ENCODE measurements around the gene EPB41L2.

Gene EPB41L2

GRCh38 chr6:130797061-130797460 is 266.0 kb downstream of the EPB41L2 start:
- no peak for TF ChIP-seq CTCF (conservative IDR thresholded peaks at IDR 0.05; ENCODE audit: control insufficient read depth, insufficient read depth, low read depth, low read length)
- no peak for DNase-seq (ENCODE audit: low read depth)
- no peak overlapping the region for H3K4me3 ChIP-seq (ENCODE audit: control insufficient read depth, low read depth, low read length)

GRCh38 chr6:130796313-130796905 is 266.6 kb downstream of the EPB41L2 start:
- peak; percentile 81 for DNase-seq (ENCODE audit: low read depth)
- H3K4me3 ChIP-seq (ENCODE audit: control insufficient read depth, low read depth, low read length) = no peak overlapping the region
- no peak for TF ChIP-seq CTCF (conservative IDR thresholded peaks at IDR 0.05; ENCODE audit: control insufficient read depth, insufficient read depth, low read depth, low read length)

- H3K4me3 ChIP-seq (ENCODE audit: control insufficient read depth, low read depth, low read length) = no peak overlapping the region
- no peak for DNase-seq (ENCODE audit: low read depth)
- no peak for TF ChIP-seq CTCF (conservative IDR thresholded peaks at IDR 0.05; ENCODE audit: control insufficient read depth, insufficient read depth, low read depth, low read length)
Measured at GRCh38 chr6:130794738-130795137, 268.3 kb downstream of the EPB41L2 start.

- DNase-seq (ENCODE audit: low read depth) = no peak
- no peak for TF ChIP-seq CTCF (conservative IDR thresholded peaks at IDR 0.05; ENCODE audit: control insufficient read depth, insufficient read depth, low read depth, low read length)
- H3K4me3 ChIP-seq (ENCODE audit: control insufficient read depth, low read depth, low read length) = no peak overlapping the region
Measured at GRCh38 chr6:130794010-130794697, 268.9 kb downstream of the EPB41L2 start.

Measured in fibroblast of mammary gland (primary cell).